HL-60 (cell line): Measurements from ENCODE around the gene SPRY2.

Experiments used
- CTCF ChIP-seq: IDR thresholded peaks from one replicate; pipeline ENCODE4 v1.5.1; 2011; ENCODE audit warnings: low read length, control low read depth, inconsistent platforms; ENCODE audit not compliant: insufficient read depth
- REST ChIP-seq: IDR thresholded peaks from 2 replicates; pipeline ENCODE4 v1.6.1; 2012; ENCODE audit warnings: low read depth; ENCODE audit not compliant: insufficient replicate concordance

GRCh38 chr13:80382576-80382975, 41.6 kb upstream of the SPRY2 start:
- TF ChIP-seq CTCF: no peak
- TF ChIP-seq REST: no peak
